Fibroblast of lung (primary cell): ENCODE measurements around the gene BTBD16. TPM values are rescaled to one million over a fixed set of nuclear protein-coding genes. Genes with fewer than 3 reads are reported as not detected.

Experiments
- DNase-seq, 2 donors: peaks; one replicate each; pipeline versions ENCODE4 v3.0.0 to v3.0.0-alpha.2; 2010; ENCODE audit warnings: low read depth in 2 of 2
- H2AFZ ChIP-seq: 2 replicates; pipeline ENCODE4 v1.5.1; 2012; ENCODE audit warnings: low read length, control low read depth, inconsistent platforms
- H3K27ac ChIP-seq: 2 replicates; pipeline ENCODE4 v1.5.1; 2011; ENCODE audit warnings: low read length, control low read depth; ENCODE audit not compliant: insufficient read depth
- H3K27me3 ChIP-seq: 2 replicates; pipeline ENCODE4 v1.5.1; 2011; ENCODE audit warnings: mild to moderate bottlenecking, low read length; ENCODE audit not compliant: control insufficient read depth, insufficient read depth
- H3K36me3 ChIP-seq: 2 replicates; pipeline ENCODE4 v1.5.1; 2011; ENCODE audit warnings: low read length; ENCODE audit not compliant: control insufficient read depth, insufficient read depth
- H3K4me1 ChIP-seq: 2 replicates; pipeline ENCODE4 v1.5.1; 2011; ENCODE audit warnings: low read length; ENCODE audit not compliant: control insufficient read depth, insufficient read depth; ENCODE audit errors: extremely low read depth
- H3K4me2 ChIP-seq: 2 replicates; pipeline ENCODE4 v1.5.1; 2011; ENCODE audit warnings: low read length, control low read depth; ENCODE audit not compliant: insufficient read depth; ENCODE audit errors: extremely low read depth
- H3K4me3 ChIP-seq, 4 experiments: fragments of 200-600 bp in 1 of 4; sonication (generic) in 1 of 4; replicated peaks in 1 of 4; 2 replicates each; pipeline ENCODE4 v1.5.1; 2011 to 2016; ENCODE audit warnings: low read length in 4 of 4, low read depth in 3 of 4, mild to moderate bottlenecking in 3 of 4, control low read depth in 2 of 4, inconsistent platforms in 1 of 4, mixed read lengths in 1 of 4; ENCODE audit not compliant: insufficient read depth in 1 of 4; ENCODE audit errors: control extremely low read depth in 1 of 4
- H3K79me2 ChIP-seq: 2 replicates; pipeline ENCODE4 v1.5.1; 2012; ENCODE audit warnings: mild to moderate bottlenecking, low read length, inconsistent platforms; ENCODE audit not compliant: control insufficient read depth, insufficient read depth
- H3K9ac ChIP-seq: 2 replicates; pipeline ENCODE4 v1.5.1; 2011; ENCODE audit warnings: mild to moderate bottlenecking, low read length, control low read depth; ENCODE audit not compliant: insufficient read depth
- H3K9me3 ChIP-seq: 2 replicates; pipeline ENCODE4 v1.5.1; 2012; ENCODE audit warnings: low read depth, low read length; ENCODE audit not compliant: control insufficient read depth, insufficient read depth
- H4K20me1 ChIP-seq: 2 replicates; pipeline ENCODE4 v1.5.1; 2011; ENCODE audit warnings: low read length; ENCODE audit not compliant: control insufficient read depth, insufficient read depth; ENCODE audit errors: extremely low read depth
- EZH2 ChIP-seq: IDR thresholded peaks from 2 replicates; pipeline ENCODE4 v1.5.1; 2012; ENCODE audit warnings: low read length, control low read depth, mild to moderate bottlenecking; ENCODE audit errors: missing control alignments
- polyA plus RNA-seq, 2 donors: library from polyadenylated mRNA; depleted of rRNA in 1 of 2; stranded (reverse) in 1 of 2; unstranded in 1 of 2; fragments of >200 nt; gene quantifications; 2 replicates each; pipeline ENCODE4 v1.2.1, GENCODE V29; 2011 to 2012; ENCODE audit warnings: missing spikeins in 1 of 2
- total RNA-seq: library from RNA; depleted of rRNA; stranded (reverse); fragments of >200 nt; gene quantifications from 2 replicates; pipeline ENCODE4 v1.2.1, GENCODE V29; 2014
- TF ChIP-seq, protein P1 (sequence below), 2 donors: IDR thresholded peaks in 1 of 2; conservative IDR thresholded peaks in 1 of 2; 1 replicate in 1 of 2; 2 replicates in 1 of 2; pipeline ENCODE4 v1.5.1; 2011 to 2012; ENCODE audit warnings: low read length in 2 of 2, control low read depth in 1 of 2, inconsistent platforms in 1 of 2, low read depth in 1 of 2, mild to moderate bottlenecking in 1 of 2

BTBD16 gene
- total and polyA plus RNA-seq, 2 donors (not counting 1 experiment from before 2014, with no cell fraction given), result not detected

- H3K9me3 ChIP-seq, result no peaks in the 10 kb centered on the region
- peaks cover 10% of the 10 kb centered on the region for H3K36me3 ChIP-seq
- no peak overlapping the region for H3K4me3 ChIP-seq
- H3K9ac ChIP-seq, result no peak overlapping the region
- no peaks in the 10 kb centered on the region for H3K27me3 ChIP-seq
- no peak overlapping the region for H3K4me2 ChIP-seq
- H4K20me1 ChIP-seq, result no peaks in the 10 kb centered on the region
- H3K27ac ChIP-seq, result no peak overlapping the region
- DNase-seq, result no peak
- TF ChIP-seq, protein P1, sequence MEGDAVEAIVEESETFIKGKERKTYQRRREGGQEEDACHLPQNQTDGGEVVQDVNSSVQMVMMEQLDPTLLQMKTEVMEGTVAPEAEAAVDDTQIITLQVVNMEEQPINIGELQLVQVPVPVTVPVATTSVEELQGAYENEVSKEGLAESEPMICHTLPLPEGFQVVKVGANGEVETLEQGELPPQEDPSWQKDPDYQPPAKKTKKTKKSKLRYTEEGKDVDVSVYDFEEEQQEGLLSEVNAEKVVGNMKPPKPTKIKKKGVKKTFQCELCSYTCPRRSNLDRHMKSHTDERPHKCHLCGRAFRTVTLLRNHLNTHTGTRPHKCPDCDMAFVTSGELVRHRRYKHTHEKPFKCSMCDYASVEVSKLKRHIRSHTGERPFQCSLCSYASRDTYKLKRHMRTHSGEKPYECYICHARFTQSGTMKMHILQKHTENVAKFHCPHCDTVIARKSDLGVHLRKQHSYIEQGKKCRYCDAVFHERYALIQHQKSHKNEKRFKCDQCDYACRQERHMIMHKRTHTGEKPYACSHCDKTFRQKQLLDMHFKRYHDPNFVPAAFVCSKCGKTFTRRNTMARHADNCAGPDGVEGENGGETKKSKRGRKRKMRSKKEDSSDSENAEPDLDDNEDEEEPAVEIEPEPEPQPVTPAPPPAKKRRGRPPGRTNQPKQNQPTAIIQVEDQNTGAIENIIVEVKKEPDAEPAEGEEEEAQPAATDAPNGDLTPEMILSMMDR (conservative IDR thresholded peaks at IDR 0.05 in 1 of 2, IDR thresholded peaks at IDR 0.05 in 1 of 2; ENCODE audit: low read depth in 1 of 2, low read length in 2 of 2), result no peak
- no peak for TF ChIP-seq EZH2
- no peak overlapping the region for H2AFZ ChIP-seq
- no peaks in the 10 kb centered on the region for H3K4me1 ChIP-seq
- no peaks in the 10 kb centered on the region for H3K79me2 ChIP-seq
Observed at GRCh38 chr10:122229666-122230065, 41.4 kb upstream of the BTBD16 start.

DNA sequence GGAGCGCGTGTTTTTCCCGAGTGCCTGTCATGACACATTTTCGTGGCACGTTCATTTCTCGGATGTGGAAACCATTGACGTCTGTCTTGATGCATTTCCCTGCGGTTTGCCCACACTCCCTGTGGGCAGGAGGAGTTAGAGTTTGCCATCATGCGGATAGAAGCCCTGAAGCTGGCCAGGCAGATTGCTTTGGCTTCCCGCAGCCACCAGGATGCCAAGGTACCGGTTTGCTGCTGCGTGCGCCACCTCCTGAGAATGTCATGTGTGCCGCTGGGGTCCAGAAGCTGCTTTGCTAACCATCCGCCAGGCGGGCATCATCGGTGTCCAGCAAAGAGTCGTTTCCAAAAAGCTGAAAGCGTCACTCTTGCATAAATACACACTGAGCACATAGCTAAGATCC, 40.9 kb upstream of the BTBD16 start:
- DNase-seq, result no peak
- no peak for TF ChIP-seq EZH2
- TF ChIP-seq, protein P1 (conservative IDR thresholded peaks at IDR 0.05 in 1 of 2, IDR thresholded peaks at IDR 0.05 in 1 of 2; ENCODE audit: low read depth in 1 of 2, low read length in 2 of 2), result no peak
- Histone ChIP-seq H3K27ac (no peak overlapping the region), H3K27me3 (no peaks in the 10 kb centered on the region), H3K4me1 (no peaks in the 10 kb centered on the region), H3K79me2 (no peaks in the 10 kb centered on the region), H3K9me3 (no peaks in the 10 kb centered on the region), H2AFZ (no peak overlapping the region), H3K4me2 (no peak overlapping the region), H3K4me3 (no peak overlapping the region), H3K9ac (no peak overlapping the region), H4K20me1 (no peaks in the 10 kb centered on the region), H3K36me3 (peaks cover 10% of the 10 kb centered on the region)

- Histone ChIP-seq H3K4me1 (no peaks in the 10 kb centered on the region), H4K20me1 (no peaks in the 10 kb centered on the region), H3K4me3 (no peak overlapping the region), H3K27me3 (no peaks in the 10 kb centered on the region), H2AFZ (no peak overlapping the region), H3K27ac (no peak overlapping the region), H3K4me2 (no peak overlapping the region), H3K79me2 (no peaks in the 10 kb centered on the region), H3K9ac (no peak overlapping the region), H3K36me3 (peaks cover 6% of the 10 kb centered on the region), H3K9me3 (no peaks in the 10 kb centered on the region)
- no peak for TF ChIP-seq EZH2
- DNase-seq, result peak; percentile 38 to 93
Observed at GRCh38 chr10:122232769-122233168, 38.3 kb upstream of the BTBD16 start.
